HPDE6-E6E7 (cell line): ENCODE data around the gene STH.

Experiments used
- DNase-seq: peaks from one replicate; pipeline ENCODE4 v3.0.0; 2011; ENCODE audit warnings: missing footprints; ENCODE audit errors: extremely low spot score

STH gene

GRCh38 chr17:46026166-46027047 is 27.4 kb downstream of the STH start:
- no peak for DNase-seq

GRCh38 chr17:46027048-46027975 is 28.3 kb downstream of the STH start:
- DNase-seq, result no peak

DNA sequence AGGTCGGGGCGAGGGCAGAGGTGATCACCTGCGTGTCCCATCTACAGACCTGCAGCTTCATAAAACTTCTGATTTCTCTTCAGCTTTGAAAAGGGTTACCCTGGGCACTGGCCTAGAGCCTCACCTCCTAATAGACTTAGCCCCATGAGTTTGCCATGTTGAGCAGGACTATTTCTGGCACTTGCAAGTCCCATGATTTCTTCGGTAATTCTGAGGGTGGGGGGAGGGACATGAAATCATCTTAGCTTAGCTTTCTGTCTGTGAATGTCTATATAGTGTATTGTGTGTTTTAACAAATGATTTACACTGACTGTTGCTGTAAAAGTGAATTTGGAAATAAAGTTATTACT is 28.9 kb downstream of the STH start:
- no peak for DNase-seq

- no peak for DNase-seq
Measured at GRCh38 chr17:46028374-46028773, 29.3 kb downstream of the STH start.

- no peak for DNase-seq
Measured at GRCh38 chr17:46028981-46029565, 30.0 kb downstream of the STH start.

DNA sequence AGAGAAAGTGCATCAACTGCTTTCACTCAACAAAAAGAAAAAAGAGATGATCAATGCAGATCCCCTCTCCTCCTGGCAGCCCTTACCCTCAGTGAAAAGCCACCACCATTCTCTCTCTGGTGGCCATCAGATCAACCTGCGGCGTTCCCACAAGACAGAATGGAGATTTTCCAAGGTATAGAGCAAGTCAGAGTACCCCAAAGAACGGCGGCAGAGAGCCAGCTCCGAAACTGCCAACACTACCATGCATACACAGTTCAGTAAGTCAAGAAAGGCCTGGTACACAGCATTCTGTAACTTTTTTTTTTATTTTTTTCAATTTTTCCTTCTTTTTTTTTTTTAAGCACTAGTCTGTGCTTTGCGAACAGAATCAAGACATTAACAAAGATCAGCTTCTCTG is 30.6 kb downstream of the STH start:
- no peak for DNase-seq

DNA sequence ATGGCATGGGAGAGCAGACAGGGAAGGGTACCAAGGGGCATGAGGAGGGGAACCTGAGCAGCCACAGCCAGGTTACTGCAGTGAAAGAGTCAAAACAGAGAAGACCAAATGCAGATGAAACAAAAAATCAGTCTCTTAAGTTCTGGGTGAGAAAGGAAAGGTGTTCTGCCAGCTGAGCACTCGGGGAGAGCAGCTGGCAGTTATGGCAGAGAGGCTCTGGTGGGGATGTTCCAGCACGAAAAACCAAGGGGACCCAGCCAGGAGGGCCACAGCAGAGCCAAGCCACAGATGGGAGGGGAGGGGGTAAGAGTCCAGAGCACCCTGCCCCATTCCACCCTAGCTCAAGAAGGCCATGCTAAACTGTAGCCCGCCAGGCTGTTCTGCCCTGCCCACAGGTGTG is 31.7 kb downstream of the STH start:
- no peak for DNase-seq

GRCh38 chr17:46031440-46031839 is 32.4 kb downstream of the STH start:
- no peak for DNase-seq

DNA sequence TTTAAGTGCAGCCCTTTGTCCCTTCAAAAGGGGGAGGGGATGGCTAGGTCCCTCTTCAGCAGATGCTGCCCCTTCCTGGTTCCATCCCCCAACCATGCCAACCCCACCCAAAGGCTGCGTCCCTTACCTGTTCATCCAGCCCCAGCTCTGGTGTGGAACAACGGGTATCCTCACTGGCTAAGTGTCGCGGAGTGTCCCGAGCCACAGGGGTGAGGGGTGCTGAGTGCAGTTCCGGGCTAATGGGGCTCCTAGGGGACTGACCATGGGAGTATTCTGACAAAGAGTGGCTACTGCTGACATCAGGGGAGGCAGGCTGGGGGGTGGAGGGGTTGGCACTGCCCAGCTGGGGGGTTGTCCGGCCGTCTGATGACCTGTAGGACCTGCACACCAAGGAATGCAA is 32.9 kb downstream of the STH start:
- no peak for DNase-seq

- DNase-seq, result no peak
Measured at GRCh38 chr17:46032909-46033308, 33.9 kb downstream of the STH start.

- no peak for DNase-seq
Measured at GRCh38 chr17:46033392-46033791, 34.3 kb downstream of the STH start.

DNA sequence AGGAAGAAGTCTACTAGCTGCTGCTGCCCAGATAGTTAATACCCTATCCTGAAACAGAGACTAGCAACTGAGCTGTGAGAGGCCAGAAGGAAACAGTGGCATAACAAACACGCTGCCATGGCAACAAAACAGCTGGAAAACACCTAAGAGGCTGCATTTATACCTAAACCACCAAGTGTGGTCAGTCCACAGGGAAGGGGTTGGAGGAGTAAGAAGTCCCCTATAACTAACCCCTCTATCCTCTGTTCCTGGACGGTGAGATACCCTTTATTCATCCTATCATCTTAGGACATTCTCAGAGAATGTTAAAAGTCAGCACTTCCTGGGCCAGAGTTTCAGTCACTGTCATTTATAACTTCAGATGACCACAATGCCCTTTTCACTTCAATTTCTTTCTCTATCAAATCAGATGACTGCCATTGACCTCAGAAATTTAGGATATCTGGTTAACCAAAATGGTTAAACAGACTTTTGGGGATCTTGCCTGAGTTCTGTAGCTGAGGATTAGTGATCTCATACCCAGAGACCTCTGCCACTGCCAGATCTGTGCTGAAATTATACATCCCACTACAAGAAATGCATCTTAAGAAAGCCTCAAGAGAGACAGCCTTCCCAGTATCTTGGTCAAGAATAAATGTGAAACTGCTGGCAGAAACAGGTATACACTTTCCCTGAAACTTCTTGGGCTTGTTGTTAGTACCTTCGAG is 36.2 kb downstream of the STH start:
- no peak for DNase-seq

DNA sequence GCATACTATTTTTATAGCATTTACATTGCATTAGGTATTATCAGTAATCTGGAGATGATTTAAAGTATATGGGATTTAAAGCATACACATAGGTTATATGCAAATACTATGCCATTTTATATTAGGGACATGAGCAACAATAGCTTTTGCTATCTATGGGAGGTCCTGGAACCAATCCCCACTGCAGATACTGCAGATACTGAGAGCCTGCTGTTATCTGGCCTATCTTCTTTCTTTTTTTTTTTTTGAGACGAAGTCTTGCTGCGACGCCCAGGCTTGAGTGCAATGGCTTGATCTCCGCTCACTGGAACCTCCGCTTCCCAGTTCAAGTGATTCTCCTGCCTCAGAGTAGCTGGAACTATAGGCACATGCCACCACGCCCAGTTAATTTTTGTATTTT is 37.4 kb downstream of the STH start:
- no peak for DNase-seq

GRCh38 chr17:46037722-46038255 is 38.7 kb downstream of the STH start:
- DNase-seq, result no peak

DNA sequence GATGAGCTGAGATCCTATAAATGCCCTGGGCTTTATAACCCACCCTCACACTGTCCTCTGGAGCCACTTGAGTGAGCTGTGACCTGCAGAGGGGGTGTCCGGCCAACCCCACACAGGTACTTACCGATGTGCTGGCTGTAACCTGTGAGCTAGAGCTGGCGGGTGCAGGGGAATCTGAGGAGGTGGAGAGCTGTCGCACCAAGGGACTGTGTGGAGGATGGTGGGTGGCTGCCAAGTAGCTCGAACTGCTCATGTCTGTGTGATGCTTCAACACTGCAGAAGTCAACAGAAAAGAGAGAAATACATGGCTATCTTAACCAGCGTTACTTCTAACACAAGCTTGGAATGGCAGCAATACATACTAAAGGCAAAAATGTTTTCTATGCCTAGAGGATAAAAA is 39.4 kb downstream of the STH start:
- no peak for DNase-seq

GRCh38 chr17:46038937-46039336 is 39.9 kb downstream of the STH start:
- DNase-seq, result no peak

- DNase-seq, result no peak
Measured at GRCh38 chr17:46039592-46040186, 40.6 kb downstream of the STH start.

GRCh38 chr17:46042246-46042645 is 43.2 kb downstream of the STH start:
- DNase-seq, result no peak

GRCh38 chr17:46042925-46043324 is 43.9 kb downstream of the STH start:
- DNase-seq, result no peak

DNA sequence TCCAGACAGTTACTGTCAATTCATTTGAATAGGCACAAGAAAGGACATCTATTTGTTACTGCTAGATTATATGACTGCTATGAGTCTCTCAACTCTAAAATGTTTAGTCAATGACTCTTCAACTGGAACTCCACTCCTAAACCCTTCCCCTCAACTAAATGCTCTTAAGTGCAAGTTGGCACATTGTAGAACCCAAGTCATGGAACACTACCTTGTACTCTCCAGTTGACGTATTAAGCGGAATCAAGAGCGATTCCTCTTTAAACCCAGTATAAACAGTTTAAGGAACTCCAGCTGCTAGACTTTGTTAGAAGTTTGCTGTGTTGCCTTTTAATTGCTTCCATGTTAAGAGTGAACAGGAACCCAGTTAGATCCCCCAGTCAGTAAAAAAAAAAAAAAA is 44.6 kb downstream of the STH start:
- DNase-seq, result no peak

DNA sequence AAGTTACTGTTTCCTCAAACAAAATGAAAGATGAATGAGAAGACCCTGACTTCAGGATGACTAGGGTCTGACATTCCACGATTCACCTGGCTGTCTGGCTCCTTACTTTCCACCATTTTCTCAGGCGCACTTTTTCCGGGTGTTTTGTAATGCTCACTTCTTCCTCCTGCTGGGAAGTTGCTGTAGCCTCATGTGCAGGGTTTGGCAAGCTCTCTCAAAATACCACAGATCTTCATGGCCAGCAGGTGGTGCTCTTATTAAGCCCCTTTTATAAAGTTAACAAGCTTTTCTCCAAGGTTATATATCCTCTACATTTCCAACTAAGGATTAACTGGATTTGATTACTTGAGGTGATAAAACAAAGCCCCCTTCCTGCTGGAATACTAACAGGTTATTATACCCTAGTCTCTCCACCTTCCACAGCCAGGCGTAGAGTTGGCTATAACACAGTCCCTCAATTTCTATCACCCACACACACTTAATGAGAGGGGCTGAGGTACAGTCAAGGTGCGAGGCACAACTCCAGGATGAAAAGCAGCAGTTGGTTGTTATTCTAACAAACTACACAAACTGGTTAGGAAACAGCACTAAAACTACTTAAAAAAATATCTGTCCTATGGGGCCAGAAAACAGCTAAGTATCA is 45.4 kb downstream of the STH start:
- DNase-seq, result peak; percentile 66
